ENCODE results near the gene TMEM94. TPM values are rescaled to one million over a fixed set of nuclear protein-coding genes. Genes with fewer than 3 reads are reported as not detected.
A peak's percentile ranks its signal among the peaks of the same experiment; 100 is the strongest.

The TMEM94 gene
- total and polyA plus RNA-seq, 2 of the 4 experiments (the other 2 are of a cell fraction), result 8.4 to 64.7 TPM

GRCh38 chr17:75514299-75514918 is 58.0 kb downstream of the TMEM94 start (continued):
- no peak for TF ChIP-seq ELK1 (IDR thresholded peaks at IDR 0.05; ENCODE audit: borderline replicate concordance, low read depth, low read length)

DNA sequence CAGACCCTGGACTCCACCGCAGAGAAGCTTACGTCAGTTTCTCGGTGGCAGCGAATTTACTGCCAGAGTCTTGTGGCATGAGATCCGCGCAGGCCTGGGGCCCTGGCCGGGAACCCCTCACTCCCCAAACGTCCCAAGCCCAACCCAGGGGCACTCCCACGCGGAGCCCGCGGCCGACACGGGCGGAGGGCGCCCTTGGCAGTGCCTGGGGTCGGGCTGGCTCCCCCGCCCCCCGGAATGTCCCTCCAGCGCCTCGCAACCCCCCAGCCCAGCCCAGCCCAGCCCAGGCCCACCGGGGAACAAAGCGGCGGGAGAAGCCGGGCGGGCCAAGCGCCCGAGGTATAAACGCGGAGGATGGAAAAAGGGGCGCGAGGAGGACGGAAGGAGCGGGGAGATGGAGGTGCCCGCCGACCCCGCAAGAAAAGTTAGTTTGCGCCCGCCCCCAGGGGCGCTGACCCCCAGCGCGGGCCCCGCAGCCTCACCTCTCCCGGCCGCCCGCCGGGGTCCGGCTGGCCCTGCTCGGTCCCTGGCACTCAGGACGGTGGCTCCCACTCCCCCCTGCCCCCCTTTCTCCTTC is 58.6 kb downstream of the TMEM94 start:
- peak overlapping the region; percentile 82 for H3K4me3 ChIP-seq (ENCODE audit: insufficient read depth, low read depth, low read length)
- H3K4me1 ChIP-seq (ENCODE audit: control insufficient read depth, insufficient read depth, low read length), result peaks cover 10% of the 10 kb centered on the region; the same call in 1 of the 2 replicates
- TF ChIP-seq POLR2A (IDR thresholded peaks at IDR 0.05; ENCODE audit: low read depth, low read length), result no peak
- TF ChIP-seq MAZ (IDR thresholded peaks at IDR 0.05; ENCODE audit: borderline replicate concordance, low read depth, low read length), result peak; percentile 67; the same call in 1 of the 2 replicates
- peak overlapping the region; percentile 71 for H3K4ac ChIP-seq (ENCODE audit: low read depth, low read length)
- dilution Hi-C loops (cut with HindIII; ENCODE audit: low sequenced_read_pairs, unreplicated experiment) (no loop called here), in situ Hi-C loops (cut with MboI; ENCODE audit: low sequenced_read_pairs) (loop anchor here (5.0 kb wide), 1 partner anchor 88 kb away; no protein-coding TSS in a partner anchor), intact Hi-C loops (cut with micrococcal nuclease) (loop anchor here (1.0 to 10.0 kb wide), 4 partner anchors 89 to 240 kb away; partner anchors contain the start of genes MIF4GD and SMIM5)
- H3K9me1 ChIP-seq (ENCODE audit: insufficient read depth, low read length), result peaks cover 13% of the 10 kb centered on the region; the same call in 1 of the 2 replicates
- peaks cover 26% of the 10 kb centered on the region for H4K20me1 ChIP-seq (ENCODE audit: insufficient read depth, low read length)
- ATAC-seq (ENCODE audit: low read depth) (no peak; the same call in 1 of the 2 replicates), DNase-seq (peak; percentile 23)
- H3K27me3 ChIP-seq (ENCODE audit: control insufficient read depth, insufficient read depth, low read length), result no peaks in the 10 kb centered on the region
- H2AK5ac ChIP-seq (ENCODE audit: low read depth, low read length), result peak overlapping the region; percentile 70
- no peak overlapping the region for H4K5ac ChIP-seq (ENCODE audit: low read depth, low read length)
- CTCF ChIA-PET, result no interaction called here
- H3K14ac ChIP-seq (replicated peaks; ENCODE audit: low read depth, low read length), result peak overlapping the region; percentile 42; the same call in 1 of the 2 replicates
- no peak overlapping the region for H2BK15ac ChIP-seq (ENCODE audit: low read depth, low read length)
- peak overlapping the region; percentile 65 for H2BK5ac ChIP-seq (ENCODE audit: low read depth, low read length, poor library complexity, severe bottlenecking)
- no peak overlapping the region for H2BK20ac ChIP-seq (ENCODE audit: low read depth, low read length)
- peak overlapping the region; percentile 77 for H3K4me2 ChIP-seq (ENCODE audit: low read depth, low read length)
- H2BK120ac ChIP-seq (ENCODE audit: low read depth, low read length), result no peak overlapping the region
- H3K56ac ChIP-seq (ENCODE audit: extremely low read depth, insufficient read depth, low read length), result peak overlapping the region; percentile 33; the same call in 1 of the 2 replicates
- peak overlapping the region; percentile 98 for H2AFZ ChIP-seq (replicated peaks; ENCODE audit: low read length, poor library complexity)
- H2AK9ac ChIP-seq (replicated peaks; ENCODE audit: low read depth, low read length, poor library complexity), result peak overlapping the region; percentile 96
- POLR2A ChIA-PET (ENCODE audit: unreplicated experiment), result no interaction called here
- H4K91ac ChIP-seq (ENCODE audit: insufficient read depth, low read depth, low read length), result peak overlapping the region; percentile 41; the same call in 1 of the 2 replicates
- BruUV-seq (replicated peaks), result no TSS peak
- H4K8ac ChIP-seq (ENCODE audit: low read depth in 2 of 2, low read length in 2 of 2), result peak overlapping the region in 1 of 2 experiments; percentile 67; a peak in 1 of 4 replicates
- H3K18ac ChIP-seq (ENCODE audit: low read depth, low read length), result peak overlapping the region; percentile 5; the same call in 1 of the 2 replicates
- peak overlapping the region; percentile 51 for H3K27ac ChIP-seq (ENCODE audit: insufficient read depth, low read length)
- H3K9me3 ChIP-seq (ENCODE audit: control insufficient read depth, insufficient read depth, low read length), result no peaks in the 10 kb centered on the region
- H3K9ac ChIP-seq (ENCODE audit: low read depth, low read length), result peak overlapping the region; percentile 46
- peaks cover 9% of the 10 kb centered on the region; the same call in 1 of the 2 replicates for H3K36me3 ChIP-seq (ENCODE audit: control insufficient read depth, insufficient read depth, low read length)
- peaks cover 35 to 62% of the 10 kb centered on the region in 2 experiments for H3K79me1 ChIP-seq (ENCODE audit: low read depth in 1 of 2, low read length in 2 of 2)
- H3K23ac ChIP-seq (ENCODE audit: low read depth, low read length), result peak overlapping the region; percentile 82
- WGBS, 2 experiments (ENCODE audit: extremely low coverage in 2 of 2, insufficient read length in 1 of 2), result 0% methylated on average over 4 of the region's 50 CpGs; no CpG with 5 or more reads in 1 of the 2 experiments

Data from IMR-90 (cell line).